ENCODE data around the gene ARL15. TPM values are rescaled to one million over a fixed set of nuclear protein-coding genes. Genes with fewer than 3 reads are reported as not detected.

ARL15 gene
- total and polyA plus RNA-seq, 2 of the 8 experiments (the other 6 are each of a cell fraction or from before 2014, with no cell fraction given) = 9.9 to 21.2 TPM

DNA sequence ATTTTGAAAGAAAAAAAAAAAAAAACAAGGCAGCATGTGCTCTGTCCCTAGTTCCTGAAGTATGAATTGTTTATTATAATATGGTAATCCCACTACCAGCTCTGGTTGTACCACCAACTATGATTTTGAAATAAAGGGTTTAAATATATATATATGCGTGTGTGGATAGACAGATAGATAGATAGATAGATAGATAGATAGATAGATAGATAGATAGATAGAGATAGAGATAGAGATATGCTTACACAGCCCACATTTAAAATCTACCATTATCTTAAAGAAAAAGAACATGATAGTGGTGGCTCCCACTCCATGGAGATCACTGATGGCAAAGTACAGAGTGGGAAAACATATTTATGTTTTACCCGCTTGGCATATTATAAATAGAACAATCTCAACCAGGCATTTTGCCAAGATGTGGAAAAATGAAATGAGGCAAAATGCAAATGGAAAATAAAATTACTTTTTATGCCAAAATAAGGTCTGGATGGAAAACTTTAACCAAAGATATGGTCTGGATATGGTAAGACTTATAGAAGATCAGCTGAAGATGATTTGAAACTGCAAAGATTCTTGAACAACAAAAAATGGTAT is 170.0 kb downstream of the ARL15 start (continued):
- TF ChIP-seq, protein P1, sequence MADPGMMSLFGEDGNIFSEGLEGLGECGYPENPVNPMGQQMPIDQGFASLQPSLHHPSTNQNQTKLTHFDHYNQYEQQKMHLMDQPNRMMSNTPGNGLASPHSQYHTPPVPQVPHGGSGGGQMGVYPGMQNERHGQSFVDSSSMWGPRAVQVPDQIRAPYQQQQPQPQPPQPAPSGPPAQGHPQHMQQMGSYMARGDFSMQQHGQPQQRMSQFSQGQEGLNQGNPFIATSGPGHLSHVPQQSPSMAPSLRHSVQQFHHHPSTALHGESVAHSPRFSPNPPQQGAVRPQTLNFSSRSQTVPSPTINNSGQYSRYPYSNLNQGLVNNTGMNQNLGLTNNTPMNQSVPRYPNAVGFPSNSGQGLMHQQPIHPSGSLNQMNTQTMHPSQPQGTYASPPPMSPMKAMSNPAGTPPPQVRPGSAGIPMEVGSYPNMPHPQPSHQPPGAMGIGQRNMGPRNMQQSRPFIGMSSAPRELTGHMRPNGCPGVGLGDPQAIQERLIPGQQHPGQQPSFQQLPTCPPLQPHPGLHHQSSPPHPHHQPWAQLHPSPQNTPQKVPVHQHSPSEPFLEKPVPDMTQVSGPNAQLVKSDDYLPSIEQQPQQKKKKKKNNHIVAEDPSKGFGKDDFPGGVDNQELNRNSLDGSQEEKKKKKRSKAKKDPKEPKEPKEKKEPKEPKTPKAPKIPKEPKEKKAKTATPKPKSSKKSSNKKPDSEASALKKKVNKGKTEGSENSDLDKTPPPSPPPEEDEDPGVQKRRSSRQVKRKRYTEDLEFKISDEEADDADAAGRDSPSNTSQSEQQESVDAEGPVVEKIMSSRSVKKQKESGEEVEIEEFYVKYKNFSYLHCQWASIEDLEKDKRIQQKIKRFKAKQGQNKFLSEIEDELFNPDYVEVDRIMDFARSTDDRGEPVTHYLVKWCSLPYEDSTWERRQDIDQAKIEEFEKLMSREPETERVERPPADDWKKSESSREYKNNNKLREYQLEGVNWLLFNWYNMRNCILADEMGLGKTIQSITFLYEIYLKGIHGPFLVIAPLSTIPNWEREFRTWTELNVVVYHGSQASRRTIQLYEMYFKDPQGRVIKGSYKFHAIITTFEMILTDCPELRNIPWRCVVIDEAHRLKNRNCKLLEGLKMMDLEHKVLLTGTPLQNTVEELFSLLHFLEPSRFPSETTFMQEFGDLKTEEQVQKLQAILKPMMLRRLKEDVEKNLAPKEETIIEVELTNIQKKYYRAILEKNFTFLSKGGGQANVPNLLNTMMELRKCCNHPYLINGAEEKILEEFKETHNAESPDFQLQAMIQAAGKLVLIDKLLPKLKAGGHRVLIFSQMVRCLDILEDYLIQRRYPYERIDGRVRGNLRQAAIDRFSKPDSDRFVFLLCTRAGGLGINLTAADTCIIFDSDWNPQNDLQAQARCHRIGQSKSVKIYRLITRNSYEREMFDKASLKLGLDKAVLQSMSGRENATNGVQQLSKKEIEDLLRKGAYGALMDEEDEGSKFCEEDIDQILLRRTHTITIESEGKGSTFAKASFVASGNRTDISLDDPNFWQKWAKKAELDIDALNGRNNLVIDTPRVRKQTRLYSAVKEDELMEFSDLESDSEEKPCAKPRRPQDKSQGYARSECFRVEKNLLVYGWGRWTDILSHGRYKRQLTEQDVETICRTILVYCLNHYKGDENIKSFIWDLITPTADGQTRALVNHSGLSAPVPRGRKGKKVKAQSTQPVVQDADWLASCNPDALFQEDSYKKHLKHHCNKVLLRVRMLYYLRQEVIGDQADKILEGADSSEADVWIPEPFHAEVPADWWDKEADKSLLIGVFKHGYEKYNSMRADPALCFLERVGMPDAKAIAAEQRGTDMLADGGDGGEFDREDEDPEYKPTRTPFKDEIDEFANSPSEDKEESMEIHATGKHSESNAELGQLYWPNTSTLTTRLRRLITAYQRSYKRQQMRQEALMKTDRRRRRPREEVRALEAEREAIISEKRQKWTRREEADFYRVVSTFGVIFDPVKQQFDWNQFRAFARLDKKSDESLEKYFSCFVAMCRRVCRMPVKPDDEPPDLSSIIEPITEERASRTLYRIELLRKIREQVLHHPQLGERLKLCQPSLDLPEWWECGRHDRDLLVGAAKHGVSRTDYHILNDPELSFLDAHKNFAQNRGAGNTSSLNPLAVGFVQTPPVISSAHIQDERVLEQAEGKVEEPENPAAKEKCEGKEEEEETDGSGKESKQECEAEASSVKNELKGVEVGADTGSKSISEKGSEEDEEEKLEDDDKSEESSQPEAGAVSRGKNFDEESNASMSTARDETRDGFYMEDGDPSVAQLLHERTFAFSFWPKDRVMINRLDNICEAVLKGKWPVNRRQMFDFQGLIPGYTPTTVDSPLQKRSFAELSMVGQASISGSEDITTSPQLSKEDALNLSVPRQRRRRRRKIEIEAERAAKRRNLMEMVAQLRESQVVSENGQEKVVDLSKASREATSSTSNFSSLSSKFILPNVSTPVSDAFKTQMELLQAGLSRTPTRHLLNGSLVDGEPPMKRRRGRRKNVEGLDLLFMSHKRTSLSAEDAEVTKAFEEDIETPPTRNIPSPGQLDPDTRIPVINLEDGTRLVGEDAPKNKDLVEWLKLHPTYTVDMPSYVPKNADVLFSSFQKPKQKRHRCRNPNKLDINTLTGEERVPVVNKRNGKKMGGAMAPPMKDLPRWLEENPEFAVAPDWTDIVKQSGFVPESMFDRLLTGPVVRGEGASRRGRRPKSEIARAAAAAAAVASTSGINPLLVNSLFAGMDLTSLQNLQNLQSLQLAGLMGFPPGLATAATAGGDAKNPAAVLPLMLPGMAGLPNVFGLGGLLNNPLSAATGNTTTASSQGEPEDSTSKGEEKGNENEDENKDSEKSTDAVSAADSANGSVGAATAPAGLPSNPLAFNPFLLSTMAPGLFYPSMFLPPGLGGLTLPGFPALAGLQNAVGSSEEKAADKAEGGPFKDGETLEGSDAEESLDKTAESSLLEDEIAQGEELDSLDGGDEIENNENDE (IDR thresholded peaks at IDR 0.05; ENCODE audit: insufficient replicate concordance, low read length) = no peak
- TF ChIP-seq RNF2 (IDR thresholded peaks at IDR 0.05; ENCODE audit: borderline replicate concordance, low read depth, low read length, missing control alignments, poor library complexity, severe bottlenecking) (no peak), KDM5A (IDR thresholded peaks at IDR 0.05; ENCODE audit: low read length) (no peak), BACH1 (IDR thresholded peaks at IDR 0.05; ENCODE audit: low read length) (no peak), TCF12 (IDR thresholded peaks at IDR 0.05; ENCODE audit: low read depth, low read length) (no peak), SP2 (IDR thresholded peaks at IDR 0.05; ENCODE audit: low read length) (no peak), GABPA (IDR thresholded peaks at IDR 0.05; ENCODE audit: borderline replicate concordance, insufficient read depth, low read length) (no peak), HDAC6 (IDR thresholded peaks at IDR 0.05; ENCODE audit: low read depth, low read length) (no peak), EZH2 (IDR thresholded peaks at IDR 0.05; ENCODE audit: low read depth, low read length, severe bottlenecking) (no peak), SRF (IDR thresholded peaks at IDR 0.05; ENCODE audit: low read depth, low read length) (no peak)

All from H1 (cell line).